HepG2 (cell line): ENCODE data around the gene PCBD2. TPM values are rescaled to one million over a fixed set of nuclear protein-coding genes. Genes with fewer than 3 reads are reported as not detected.

ENCODE experiments used
- BCLAF1 ChIP-seq: fragments of 450-650 bp; IDR thresholded peaks from 2 replicates; pipeline ENCODE4 v1.6.1; 2017; ENCODE audit warnings: mild to moderate bottlenecking
- E2F5 ChIP-seq: sonication (generic); formaldehyde crosslinking; conservative IDR thresholded peaks from 2 replicates; pipeline ENCODE4 v1.4.0; 2020; ENCODE audit warnings: missing genetic modification reagents
- ETV5 ChIP-seq: IDR thresholded peaks from 2 replicates; pipeline ENCODE4 v1.6.1; 2018; ENCODE audit warnings: missing biosample characterization, missing genetic modification reagents, inconsistent platforms, borderline replicate concordance
- FOXA1 ChIP-seq, 2 experiments: fragments of 450-650 bp in 1 of 2; sonication (generic) in 1 of 2; formaldehyde crosslinking in 1 of 2; IDR thresholded peaks; 2 replicates each; pipeline versions ENCODE4 v1.4.0 to v1.6.1; 2016 to 2020; ENCODE audit warnings: missing genetic modification reagents in 1 of 2
- FUBP1 ChIP-seq: sonication (generic); formaldehyde crosslinking; IDR thresholded peaks from 2 replicates; pipeline ENCODE4 v1.5.1; 2020; ENCODE audit warnings: missing genetic modification reagents, mild to moderate bottlenecking, borderline replicate concordance
- HHEX ChIP-seq: IDR thresholded peaks from 2 replicates; pipeline ENCODE4 v1.6.1; 2016; ENCODE audit warnings: control low read depth
- HNRNPUL1 ChIP-seq: fragments of 200-400 bp; formaldehyde crosslinking; IDR thresholded peaks from 2 replicates; pipeline ENCODE4 v1.6.1; 2017; ENCODE audit warnings: low read depth, mild to moderate bottlenecking, low read length, moderate library complexity
- PAWR ChIP-seq: sonication (generic); formaldehyde crosslinking; IDR thresholded peaks from 2 replicates; pipeline ENCODE4 v1.4.0; 2020; ENCODE audit warnings: missing genetic modification reagents, mild to moderate bottlenecking, borderline replicate concordance
- TMF1 ChIP-seq: sonication (generic); formaldehyde crosslinking; IDR thresholded peaks from 2 replicates; pipeline ENCODE4 v1.8.1; 2022; ENCODE audit warnings: low read depth, missing genetic modification reagents
- TRIM24 ChIP-seq: sonication (generic); formaldehyde crosslinking; IDR thresholded peaks from 2 replicates; pipeline ENCODE4 v1.8.0; 2022; ENCODE audit warnings: mild to moderate bottlenecking, missing genetic modification reagents
- ZHX1 ChIP-seq: sonication (generic); formaldehyde crosslinking; IDR thresholded peaks from 2 replicates; pipeline ENCODE4 v1.8.1; 2022; ENCODE audit warnings: low read depth, mild to moderate bottlenecking, missing genetic modification reagents
- ZNF496 ChIP-seq: sonication (generic); formaldehyde crosslinking; IDR thresholded peaks from 2 replicates; pipeline ENCODE4 v1.8.1; 2023; ENCODE audit warnings: mild to moderate bottlenecking, moderate library complexity, missing genetic modification reagents; ENCODE audit not compliant: insufficient replicate concordance
- ZNF577 ChIP-seq: sonication (generic); formaldehyde crosslinking; IDR thresholded peaks from 2 replicates; pipeline ENCODE4 v1.4.0; 2020; ENCODE audit warnings: mild to moderate bottlenecking, low read depth, missing genetic modification reagents, borderline replicate concordance
- ZNF629 ChIP-seq: sonication (generic); formaldehyde crosslinking; conservative IDR thresholded peaks from 2 replicates; pipeline ENCODE4 v1.5.0; 2020; ENCODE audit warnings: missing genetic modification reagents
- ZNF777 ChIP-seq: sonication (generic); formaldehyde crosslinking; IDR thresholded peaks from 2 replicates; pipeline ENCODE4 v1.4.0; 2020; ENCODE audit warnings: missing genetic modification reagents
- ZNF781 ChIP-seq: sonication (generic); formaldehyde crosslinking; IDR thresholded peaks from 2 replicates; pipeline ENCODE4 v1.5.1; 2020; ENCODE audit warnings: borderline replicate concordance, mild to moderate bottlenecking, missing genetic modification reagents; ENCODE audit errors: not compliant biosample characterization
- ZNF784 ChIP-seq: sonication (generic); formaldehyde crosslinking; IDR thresholded peaks from 2 replicates; pipeline ENCODE4 v1.5.1; 2020; ENCODE audit warnings: missing genetic modification reagents, mild to moderate bottlenecking, borderline replicate concordance
- polyA plus RNA-seq, 8 experiments: library from polyadenylated mRNA; depleted of rRNA in 3 of 8; stranded (reverse) in 7 of 8; unstranded in 1 of 8; fragments of >200 nt; fragmentation: Illumina TruSeq in 4 of 8; extraction: Trizol in 4 of 8; gene quantifications; 2 replicates each; pipeline versions ENCODE4 v1.2.1 to v1.2.3, GENCODE V29; 2011 to 2016; ENCODE audit warnings: low read depth in 4 of 8, missing spikeins in 1 of 8, mixed read lengths in 1 of 8; ENCODE audit not compliant: insufficient read depth in 1 of 8
- total RNA-seq, 5 experiments: library from RNA; depleted of rRNA; stranded (reverse); fragments of >200 nt; fragmentation: Illumina TruSeq; extraction: Trizol; gene quantifications; 2 replicates each; pipeline ENCODE4 v1.2.3, GENCODE V29; 2016; ENCODE audit warnings: low read depth in 1 of 5

PCBD2 gene
- total and polyA plus RNA-seq, 2 of the 13 experiments (the other 11 are each of a cell fraction or from before 2014, with no cell fraction given): 5.5 to 12.0 TPM

GRCh38 chr5:134904610-134905245 is at the start of gene PCBD2 (continued):
- TF ChIP-seq E2F5 (CRISPR knock-in tag): peak; percentile 32; the same call in 1 of the 2 replicates
- TF ChIP-seq BCLAF1: no peak
- TF ChIP-seq ZNF777 (CRISPR knock-in tag): peak; percentile 62; the same call in 1 of the 2 replicates
- TF ChIP-seq ZHX1: peak; percentile 83
- no peak for TF ChIP-seq HNRNPUL1
- no peak for TF ChIP-seq TRIM24 (CRISPR knock-in tag)
- TF ChIP-seq PAWR (CRISPR knock-in tag): 0 out of 2 replicates have a peak, but pooled peaks have one; percentile 20
- TF ChIP-seq ZNF577 (CRISPR knock-in tag): no peak
- TF ChIP-seq ZNF496 (CRISPR knock-in tag): no peak
- TF ChIP-seq ETV5 (CRISPR knock-in tag): peak; percentile 41
- TF ChIP-seq FOXA1 (IDR thresholded peaks at IDR 0.05): no peak
- TF ChIP-seq FOXA1 (CRISPR knock-in tag; IDR thresholded peaks at IDR 0.05): 0 out of 2 replicates have a peak, but pooled peaks have one; percentile 2
- peak; percentile 94; the same call in 1 of the 2 replicates for TF ChIP-seq ZNF784
- TF ChIP-seq ZNF629 (CRISPR knock-in tag): peak; percentile 63
- TF ChIP-seq ZNF781 (CRISPR knock-in tag): no peak
- no peak for TF ChIP-seq HHEX
- TF ChIP-seq FUBP1 (CRISPR knock-in tag): peak; percentile 71; the same call in 1 of the 2 replicates
- peak; percentile 69; the same call in 1 of the 2 replicates for TF ChIP-seq TMF1 (CRISPR knock-in tag)
